HepG2 (cell line): ENCODE measurements around the gene DAG1. TPM values are rescaled to one million over a fixed set of nuclear protein-coding genes. Genes with fewer than 3 reads are reported as not detected.

ENCODE experiments used
- ATAC-seq: fragments of 200-7000 bp; cut with Tn5 transposase; 3 replicates; pipeline ENCODE4 v1.9.1; 2020; ENCODE audit warnings: mild to moderate bottlenecking, moderate library complexity
- BruUV-seq: library from RNA; stranded (reverse); fragments of 400-500 nt; replicated peaks from 2 replicates; lab custom pipeline; 2021; lab: Mats Ljungman, UMichigan
- CTCF ChIA-PET: fragments of 300-600 bp; formaldehyde crosslinking; extraction: SDS; loops from one replicate; lab custom pipeline; 2021; ENCODE audit warnings: low total read pairs, inconsistent platforms, low intra/inter-chr PET ratio; lab: Yijun Ruan, JAX
- POLR2A ChIA-PET: fragments of 350-600 bp; sonication (Branson Sonifier 250); formaldehyde crosslinking; loops from one replicate; lab custom pipeline; 2020; ENCODE audit warnings: antibody characterized with exemption, inconsistent platforms; lab: Yijun Ruan, JAX
- DNase-seq: peaks from one replicate; pipeline ENCODE4 v3.0.0-alpha.2; 2015; ENCODE audit warnings: low spot score
- FAIRE-seq: peaks from 3 replicates; lab custom pipeline; 2011; peaks lifted over from hg19 to GRCh38; lab: Jason Lieb, UNC
- H2AFZ ChIP-seq: one replicate; pipeline ENCODE4 v1.6.1; 2011; ENCODE audit warnings: low read length, inconsistent platforms
- H3K27ac ChIP-seq: fragments of 300-600 bp; 3 replicates; pipeline ENCODE4 v1.8.0; 2011; ENCODE audit warnings: mixed run types, mild to moderate bottlenecking, mixed read lengths, low read length, inconsistent platforms; ENCODE audit not compliant: insufficient read depth; ENCODE audit errors: extremely low read length
- H3K27me3 ChIP-seq, 2 experiments: fragments of 200-600 bp in 1 of 2; 2 replicates in 1 of 2; 3 replicates in 1 of 2; pipeline versions ENCODE4 v1.6.0 to v1.8.0; 2011; ENCODE audit warnings: low read length in 2 of 2, mild to moderate bottlenecking in 2 of 2, moderate library complexity in 2 of 2, inconsistent platforms in 1 of 2; ENCODE audit not compliant: insufficient read depth in 2 of 2, control insufficient read depth in 1 of 2
- H3K36me3 ChIP-seq, 2 experiments: fragments of 200-600 bp in 1 of 2; replicated peaks in 1 of 2; 2 replicates in 1 of 2; 3 replicates in 1 of 2; pipeline versions ENCODE4 v1.5.1 to v1.8.0; 2011; ENCODE audit warnings: low read length in 2 of 2, inconsistent platforms in 1 of 2; ENCODE audit not compliant: insufficient read depth in 2 of 2, control insufficient read depth in 1 of 2
- H3K4me1 ChIP-seq: 2 replicates; pipeline ENCODE4 v1.5.1; 2012; ENCODE audit warnings: low read length, inconsistent platforms; ENCODE audit not compliant: insufficient read depth
- H3K4me2 ChIP-seq: 2 replicates; pipeline ENCODE4 v1.6.0; 2011; ENCODE audit warnings: low read depth, low read length, inconsistent platforms
- H3K4me3 ChIP-seq, 3 experiments: fragments of 200-600 bp in 1 of 3; sonication (generic), shearing (Covaris generic) in 1 of 3; replicated peaks in 1 of 3; 2 replicates each; pipeline ENCODE4 v1.5.1; 2011 to 2016; ENCODE audit warnings: low read length in 3 of 3, inconsistent platforms in 2 of 3, low read depth in 2 of 3, mild to moderate bottlenecking in 2 of 3, control low read depth in 1 of 3, mixed read lengths in 1 of 3; ENCODE audit not compliant: insufficient read depth in 1 of 3
- H3K79me2 ChIP-seq: one replicate; pipeline ENCODE4 v1.6.1; 2011; ENCODE audit warnings: low read length, inconsistent platforms; ENCODE audit not compliant: insufficient read depth
- H3K9ac ChIP-seq: 2 replicates; pipeline ENCODE4 v1.6.0; 2011; ENCODE audit warnings: mild to moderate bottlenecking, low read depth, low read length, inconsistent platforms; ENCODE audit not compliant: insufficient read depth
- H3K9me3 ChIP-seq: 2 replicates; pipeline ENCODE4 v1.5.1; 2012; ENCODE audit warnings: mild to moderate bottlenecking, low read length
- H4K20me1 ChIP-seq: 2 replicates; pipeline ENCODE4 v1.6.0; 2011; ENCODE audit warnings: inconsistent platforms, mild to moderate bottlenecking, low read length, moderate library complexity; ENCODE audit not compliant: insufficient read depth
- ATF7 ChIP-seq, 2 experiments: fragments of 450-650 bp in 1 of 2; sonication (generic) in 1 of 2; formaldehyde crosslinking in 1 of 2; IDR thresholded peaks; 2 replicates each; pipeline versions ENCODE4 v1.4.0 to v1.6.1; 2016 to 2020; ENCODE audit warnings: antibody characterized with exemption in 1 of 2, mild to moderate bottlenecking in 1 of 2, missing genetic modification reagents in 1 of 2
- CEBPB ChIP-seq: IDR thresholded peaks from 2 replicates; pipeline ENCODE4 v1.6.1; 2011; ENCODE audit warnings: low read depth, low read length, improper control_type of control experiment, borderline replicate concordance
- CEBPG ChIP-seq: IDR thresholded peaks from 2 replicates; pipeline ENCODE4 v1.6.1; 2016
- CREB1 ChIP-seq, 2 experiments: fragments of 450-650 bp in 1 of 2; IDR thresholded peaks; 2 replicates each; pipeline ENCODE4 v1.6.1; 2016 to 2017; ENCODE audit warnings: control low read depth in 1 of 2, mild to moderate bottlenecking in 1 of 2, missing compliant biosample characterization in 1 of 2, missing genetic modification characterization in 1 of 2
- ZBTB21 ChIP-seq: sonication (generic); formaldehyde crosslinking; IDR thresholded peaks from 2 replicates; pipeline ENCODE4 v1.4.0; 2020; ENCODE audit warnings: missing genetic modification reagents
- ZKSCAN8 ChIP-seq: IDR thresholded peaks from 2 replicates; pipeline ENCODE4 v1.6.1; 2016; ENCODE audit warnings: borderline replicate concordance, missing genetic modification reagents, missing compliant biosample characterization
- ZNF556 ChIP-seq: sonication (generic); formaldehyde crosslinking; IDR thresholded peaks from 2 replicates; pipeline ENCODE4 v1.4.0; 2020; ENCODE audit warnings: mild to moderate bottlenecking, missing genetic modification reagents, borderline replicate concordance
- ZNF629 ChIP-seq: sonication (generic); formaldehyde crosslinking; conservative IDR thresholded peaks from 2 replicates; pipeline ENCODE4 v1.5.0; 2020; ENCODE audit warnings: missing genetic modification reagents
- ZNF772 ChIP-seq: sonication (generic); formaldehyde crosslinking; IDR thresholded peaks from 2 replicates; pipeline ENCODE4 v1.5.0; 2020; ENCODE audit warnings: mild to moderate bottlenecking, missing genetic modification reagents
- WGBS: methylation state at CpG from one replicate; pipeline ENCODE4 v1.1.6; 2017; ENCODE audit warnings: low lambda C conversion rate; 5-methylcytosine and 5-hydroxymethylcytosine counted together
- in situ Hi-C: cut with HindIII; loops from 2 replicates; pipeline ENCODE4 v1.10.0; 2017; ENCODE audit warnings: low pct_unique_long_range_greater_than_20kb; ENCODE audit not compliant: extremely low pct_ligation_motif_present
- intact Hi-C: fragments of 100-400 bp; cut with micrococcal nuclease; formaldehyde crosslinking; loops from one replicate; pipeline ENCODE4 v1.10.0; 2022; ENCODE audit not compliant: unreplicated experiment
- polyA plus RNA-seq, 8 experiments: library from polyadenylated mRNA; depleted of rRNA in 3 of 8; stranded (reverse) in 7 of 8; unstranded in 1 of 8; fragments of >200 nt; fragmentation: Illumina TruSeq in 4 of 8; extraction: Trizol in 4 of 8; gene quantifications; 2 replicates each; pipeline versions ENCODE4 v1.2.1 to v1.2.3, GENCODE V29; 2011 to 2016; ENCODE audit warnings: low read depth in 4 of 8, missing spikeins in 1 of 8, mixed read lengths in 1 of 8; ENCODE audit not compliant: insufficient read depth in 1 of 8
- total RNA-seq, 5 experiments: library from RNA; depleted of rRNA; stranded (reverse); fragments of >200 nt; fragmentation: Illumina TruSeq; extraction: Trizol; gene quantifications; 2 replicates each; pipeline ENCODE4 v1.2.3, GENCODE V29; 2016; ENCODE audit warnings: low read depth in 1 of 5

Gene DAG1
- total and polyA plus RNA-seq, 2 of the 13 experiments (the other 11 are each of a cell fraction or from before 2014, with no cell fraction given), result 47.3 to 50.4 TPM

GRCh38 chr3:49553324-49553691, 83.2 kb downstream of the DAG1 start:
- 22% methylated on average over 8 of the region's 8 CpGs for WGBS
- BruUV-seq, result no TSS peak
- Histone ChIP-seq H3K4me1 (peaks cover 48% of the 10 kb centered on the region), H3K9me3 (no peaks in the 10 kb centered on the region), H3K9ac (peak overlapping the region; percentile 69), H3K4me2 (peak overlapping the region; percentile 98), H3K27ac (peak overlapping the region; percentile 58), H2AFZ (no peak overlapping the region), H3K4me3 (peak overlapping the region; percentile 74 to 87 (median 75)), H3K79me2 (peaks cover 3% of the 10 kb centered on the region), H4K20me1 (no peaks in the 10 kb centered on the region), H3K36me3 (no peaks in the 10 kb centered on the region), H3K27me3 (peaks cover 0 to 9% of the 10 kb centered on the region in 2 experiments; a peak in 1 of 5 replicates)
- intact Hi-C loops (no loop called here), in situ Hi-C loops (no loop called here)
- TF ChIP-seq CEBPB, result peak; percentile 91
- peak; percentile 57; the same call in 1 of the 2 replicates for TF ChIP-seq ZNF772 (CRISPR knock-in tag)
- TF ChIP-seq ZKSCAN8 (CRISPR knock-in tag), result no peak
- TF ChIP-seq ZBTB21 (CRISPR knock-in tag), result peak; percentile 78; the same call in 1 of the 2 replicates
- TF ChIP-seq CEBPG, result peak; percentile 61
- peak; percentile 44; the same call in 1 of the 2 replicates for TF ChIP-seq ZNF629
- peak; percentile 98 for TF ChIP-seq CREB1 (IDR thresholded peaks at IDR 0.05)
- peak; percentile 23; the same call in 1 of the 2 replicates for TF ChIP-seq CREB1 (CRISPR knock-in tag; IDR thresholded peaks at IDR 0.05)
- TF ChIP-seq ATF7 (IDR thresholded peaks at IDR 0.05), result peak; percentile 95
- TF ChIP-seq ATF7 (CRISPR knock-in tag; IDR thresholded peaks at IDR 0.05), result no peak
- no peak for TF ChIP-seq ZNF556 (CRISPR knock-in tag)
- ChIA-PET CTCF (no interaction called here), POLR2A (interaction anchor here (0.9 to 5.9 kb wide), 5 partner anchors 13 to 118 kb away, joined by 3 to 53 read pairs (median 4); no protein-coding TSS in a partner anchor)
- DNase-seq (no peak), FAIRE-seq (no peak), ATAC-seq (no peak)
